Caki2 (cell line): ENCODE results near the gene MYMX. TPM values are rescaled to one million over a fixed set of nuclear protein-coding genes. Genes with fewer than 3 reads are reported as not detected.
"Not testable (repeated sequence)": the region's sequence is repeated elsewhere in the genome, so short reads cannot be mapped to it uniquely, and the experiment has no call there.

Experiments
- DNase-seq: peaks from one replicate; pipeline ENCODE4 v3.0.0-alpha.2; 2015; ENCODE audit warnings: low read depth
- in situ Hi-C: cut with HindIII; loops from 2 replicates; pipeline ENCODE4 v1.10.0; 2016; ENCODE audit warnings: low sequenced_read_pairs, low pct_unique_long_range_greater_than_20kb, mixed read lengths
- total RNA-seq: library from RNA; depleted of rRNA; stranded (reverse); fragments of >200 nt; shearing (Covaris generic); gene quantifications from 2 replicates; pipeline ENCODE4 v1.2.3, GENCODE V29; 2014; ENCODE audit warnings: low replicate concordance

Gene MYMX
- total RNA-seq, 1 experiment from 2014 or later = not detected

DNA sequence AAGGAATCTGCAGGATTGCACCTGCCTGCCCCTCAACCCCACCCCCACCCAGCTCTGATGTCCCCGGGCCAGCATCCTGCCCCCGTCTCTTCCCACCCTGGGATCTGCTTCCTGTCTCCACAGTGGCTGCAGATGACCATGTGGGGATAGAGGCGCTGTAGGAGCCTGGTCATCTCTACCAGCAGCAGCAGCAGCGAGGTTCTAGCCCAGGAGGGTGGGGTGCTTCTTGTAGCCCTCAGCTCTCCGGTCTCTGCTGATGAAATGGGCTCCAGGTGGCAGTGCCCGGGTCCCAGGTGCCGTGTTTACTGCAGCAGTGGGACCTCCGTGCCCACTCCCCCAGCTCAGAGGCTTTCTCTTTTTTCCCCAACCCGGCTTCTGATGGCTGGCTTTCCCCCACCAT, 32.9 kb upstream of the MYMX start:
- in situ Hi-C loops = no loop called here
- DNase-seq = no peak

DNA sequence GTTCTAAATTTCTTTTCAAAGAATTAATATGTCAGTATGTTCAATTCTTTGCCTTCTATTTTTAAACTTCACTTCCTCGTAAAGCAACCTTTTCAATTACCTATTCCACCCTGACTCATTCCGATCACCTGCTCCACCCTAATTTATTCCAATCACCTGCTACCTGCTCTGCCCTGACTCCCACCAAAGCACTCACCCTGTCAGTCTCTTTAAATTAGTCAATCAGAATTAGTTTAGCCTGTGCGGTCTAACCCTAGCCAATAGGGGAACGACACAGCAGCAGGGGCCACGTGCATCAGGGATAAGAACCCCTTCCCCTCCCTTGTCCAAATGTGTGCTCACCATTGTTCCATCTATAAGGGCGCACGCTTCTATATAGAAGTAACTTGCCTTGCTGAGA, 31.4 kb upstream of the MYMX start:
- DNase-seq, in situ Hi-C loops: not testable (repeated sequence)

DNA sequence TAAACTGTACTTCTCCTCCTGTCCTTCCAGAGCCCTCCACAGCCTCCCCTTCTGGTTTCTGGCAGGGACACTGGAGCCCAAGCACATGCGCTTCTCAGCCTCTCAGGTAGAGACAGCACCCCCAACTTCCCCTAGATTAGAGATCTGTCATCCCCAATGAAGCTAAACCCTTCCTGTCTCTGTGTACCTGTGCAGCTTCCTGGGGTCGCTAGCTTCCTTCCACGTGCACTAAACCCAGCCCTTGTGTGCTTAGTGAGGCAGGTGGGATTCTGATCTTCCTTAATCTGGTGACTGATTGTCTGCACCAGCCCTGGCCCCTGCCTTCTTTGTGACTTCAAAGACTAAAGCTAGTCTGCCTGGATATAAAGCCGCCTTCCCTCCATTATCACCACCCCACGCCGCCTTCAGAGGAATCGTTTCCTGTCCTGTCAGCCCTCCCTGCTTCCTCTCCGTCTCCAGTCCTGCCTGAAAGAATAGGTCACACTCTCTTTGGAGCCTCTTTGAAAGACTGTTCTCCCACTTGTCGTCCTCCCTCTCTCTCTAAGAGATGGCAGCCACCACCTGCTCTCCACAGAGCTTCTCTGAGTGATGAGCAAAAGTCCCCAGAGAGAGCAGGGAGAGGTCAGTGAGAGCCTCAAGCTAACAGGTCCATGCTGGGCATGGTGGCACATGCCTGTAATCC, 30.6 kb upstream of the MYMX start:
- DNase-seq = no peak
- in situ Hi-C loops = no loop called here

DNA sequence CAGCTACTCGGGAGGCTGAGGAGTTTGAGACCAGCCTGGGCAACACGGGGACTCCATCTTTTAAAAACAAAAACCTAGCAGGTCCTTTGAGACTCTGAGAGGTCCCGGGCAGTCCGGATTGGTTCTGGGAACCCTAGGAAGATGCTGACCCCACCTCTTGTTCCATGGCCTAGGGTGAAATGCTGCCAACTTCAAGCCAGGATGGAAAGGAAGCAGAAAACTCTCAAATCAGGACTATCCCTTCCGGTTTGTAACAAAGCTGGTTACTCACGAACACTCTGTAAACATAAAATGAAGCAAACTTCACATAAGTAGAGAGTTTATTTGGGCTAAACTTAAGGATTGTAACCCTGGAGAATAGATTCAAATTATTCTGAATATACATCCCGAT, 30.1 kb upstream of the MYMX start:
- DNase-seq = no peak
- in situ Hi-C loops = no loop called here

DNA sequence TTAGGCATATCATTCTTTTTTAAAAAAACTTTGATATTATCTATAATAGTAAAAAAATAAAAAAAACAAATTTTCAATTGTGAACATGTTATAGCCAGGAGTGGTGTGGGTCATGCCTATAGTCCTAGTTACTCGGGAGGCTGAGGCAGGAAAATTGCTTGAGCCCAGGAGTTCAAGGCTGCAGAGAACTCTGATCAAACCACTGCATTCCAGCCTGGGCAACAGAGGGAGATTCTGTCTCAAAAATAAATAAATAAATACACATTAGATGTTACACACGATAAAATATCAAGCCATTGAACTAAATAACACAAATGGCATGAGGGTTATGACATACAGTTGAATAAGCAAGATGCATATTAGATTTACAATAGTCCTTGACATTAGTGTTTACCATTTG, 27.9 kb upstream of the MYMX start:
- DNase-seq = no peak
- in situ Hi-C loops = no loop called here

DNA sequence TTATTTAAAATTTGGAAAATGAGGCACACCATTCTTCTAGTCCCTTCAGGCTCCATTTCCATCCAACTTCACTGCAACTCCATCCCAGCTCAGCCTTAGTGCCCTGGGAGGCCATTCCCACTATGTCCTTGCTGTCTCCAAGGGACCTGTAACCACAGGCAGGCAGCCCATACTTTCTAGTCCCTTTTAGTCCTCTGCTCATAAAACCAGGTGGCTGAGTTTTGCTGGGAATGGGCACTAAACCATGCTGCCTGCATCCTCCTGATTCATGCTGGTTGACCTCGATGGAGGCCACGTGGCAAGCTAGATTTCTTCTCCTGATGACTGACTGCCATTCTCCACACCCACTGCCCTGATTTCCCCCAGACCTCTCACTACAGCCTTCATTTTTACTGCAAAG, 27.5 kb upstream of the MYMX start:
- in situ Hi-C loops = no loop called here
- no peak for DNase-seq

DNA sequence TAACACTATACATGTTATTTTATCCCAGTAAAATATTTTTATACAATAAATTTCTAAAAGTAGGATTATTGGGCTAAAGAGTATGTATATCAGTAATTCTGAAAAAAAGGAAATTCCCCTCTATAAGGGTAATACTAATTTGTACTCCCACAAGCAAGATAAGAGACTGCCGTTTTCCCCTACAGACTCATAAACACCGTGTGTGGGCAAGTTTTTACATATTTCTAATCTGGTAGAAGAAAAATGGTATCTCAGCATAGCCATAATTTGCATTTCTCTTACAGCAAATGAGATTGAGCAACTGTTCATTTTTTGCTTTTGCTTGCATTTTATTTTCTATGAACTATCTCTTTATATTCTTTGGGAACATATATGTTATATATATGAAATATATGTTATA, 26.0 kb upstream of the MYMX start:
- no peak for DNase-seq
- in situ Hi-C loops = no loop called here

DNA sequence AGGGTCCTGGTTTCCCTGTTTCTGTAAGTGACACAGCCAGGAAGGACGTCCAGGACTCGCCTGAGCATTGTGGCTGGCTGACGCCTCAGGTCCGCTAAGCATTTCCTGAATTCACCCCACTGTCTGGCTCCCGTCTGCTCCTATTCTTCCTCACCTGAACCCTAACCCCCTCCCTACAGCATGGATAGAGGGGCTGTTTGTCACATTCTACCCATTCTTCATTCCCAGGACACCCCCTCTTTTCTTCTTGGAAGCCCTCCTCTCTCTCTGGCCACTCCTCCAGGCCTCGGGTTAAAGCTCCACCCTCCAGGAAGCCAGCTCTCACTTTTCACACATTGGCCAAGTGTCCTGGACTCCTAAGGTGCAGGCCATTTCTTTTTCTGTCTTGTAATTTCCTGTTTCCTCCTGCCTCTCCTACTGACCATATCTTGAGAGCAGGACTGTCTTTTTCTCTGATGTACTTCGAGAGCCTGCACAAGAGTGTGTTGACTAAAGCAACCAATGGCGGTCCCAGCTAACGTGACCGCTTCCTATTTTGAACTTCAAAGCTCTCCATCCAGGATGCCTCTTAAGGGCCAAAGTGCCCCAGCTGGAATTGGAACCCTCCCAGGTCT, 24.2 kb upstream of the MYMX start:
- DNase-seq = no peak
- in situ Hi-C loops = no loop called here

DNA sequence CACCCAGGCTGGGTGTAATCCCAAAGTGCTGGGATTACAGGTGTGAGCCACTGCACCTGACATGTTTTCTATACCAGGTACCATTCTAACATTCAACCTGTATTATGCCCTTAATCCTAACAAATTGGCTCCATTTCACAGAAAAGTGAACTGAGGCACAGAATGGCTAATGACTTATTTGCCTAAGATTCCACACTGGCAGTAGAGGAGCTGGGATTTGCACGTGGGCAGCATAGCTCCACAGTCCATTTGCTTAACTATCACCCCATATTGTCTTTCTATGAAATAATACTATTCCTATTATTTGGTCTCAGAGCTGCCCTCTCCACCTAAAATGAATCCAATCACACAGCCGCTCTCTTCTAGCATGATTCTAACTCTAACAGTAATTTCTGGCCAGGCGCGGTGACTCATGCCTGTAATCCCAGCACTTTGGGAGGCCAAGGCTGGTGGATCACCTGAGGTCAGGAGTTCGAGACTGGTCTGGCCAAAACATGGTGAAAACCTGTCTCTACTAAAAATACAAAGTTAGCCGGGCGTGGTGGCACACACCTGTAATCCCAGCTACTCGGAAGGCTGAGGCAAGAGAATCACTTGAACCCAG, 23.3 kb upstream of the MYMX start:
- in situ Hi-C loops = no loop called here
- no peak for DNase-seq

DNA sequence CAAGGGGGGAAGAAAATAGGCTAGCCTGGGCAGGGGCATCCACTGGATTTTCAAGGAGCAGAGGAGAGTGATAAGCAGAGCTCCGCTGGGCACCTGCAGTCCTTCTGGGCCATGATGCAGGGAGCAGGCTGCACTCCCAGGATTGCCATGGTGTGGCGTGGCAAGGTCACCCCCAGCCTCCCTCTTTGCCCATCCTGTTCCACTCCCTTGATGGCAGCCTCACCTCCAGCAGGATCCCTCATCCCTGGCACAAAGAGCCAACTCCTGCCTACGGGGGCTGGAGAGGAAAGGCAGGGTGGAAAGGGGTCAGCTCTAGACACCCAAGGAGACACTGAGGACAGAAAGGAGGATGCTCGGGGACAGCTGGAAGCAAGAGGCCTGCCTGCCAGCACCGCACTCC, 22.4 kb upstream of the MYMX start:
- in situ Hi-C loops = no loop called here
- DNase-seq = no peak

DNA sequence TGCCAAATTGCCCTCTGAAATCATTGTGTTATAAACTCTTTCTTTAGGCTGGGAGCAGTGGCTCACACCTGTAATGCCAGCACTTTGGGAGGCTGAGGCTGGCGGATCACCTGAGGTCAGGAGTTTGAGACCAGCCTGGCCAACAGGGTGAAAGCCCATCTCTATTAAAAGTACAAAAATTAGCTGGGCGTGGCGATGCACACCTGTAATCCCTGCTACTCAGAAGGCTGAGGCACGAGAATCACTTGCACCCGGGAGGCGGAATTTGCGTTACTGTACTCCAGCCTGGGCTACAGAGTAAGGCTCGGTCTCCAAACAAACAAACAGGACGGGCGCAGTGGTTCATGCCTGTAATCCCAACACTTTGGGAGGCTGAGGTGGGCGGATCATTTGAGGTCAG, 20.4 kb upstream of the MYMX start:
- DNase-seq, in situ Hi-C loops: not testable (repeated sequence)

DNA sequence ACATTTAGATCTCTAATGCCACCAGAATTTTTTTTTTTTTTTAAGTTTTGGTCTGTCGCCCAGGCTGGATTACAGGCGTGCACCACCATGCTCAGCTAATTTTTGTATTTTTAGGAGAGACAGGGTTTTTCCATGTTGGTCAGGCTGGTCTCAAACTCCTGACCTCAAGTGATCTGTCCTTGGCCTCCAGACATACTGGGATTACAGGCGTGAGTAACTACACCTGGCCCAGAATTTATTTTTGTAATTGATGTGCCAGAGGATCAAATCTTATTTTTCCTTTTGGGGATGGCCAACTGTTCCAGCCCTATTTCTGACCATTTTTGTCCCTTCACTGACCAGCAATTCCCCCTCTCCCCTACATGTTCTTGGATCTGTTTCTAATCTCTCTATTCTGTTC, 18.0 kb upstream of the MYMX start:
- in situ Hi-C loops = no loop called here

DNA sequence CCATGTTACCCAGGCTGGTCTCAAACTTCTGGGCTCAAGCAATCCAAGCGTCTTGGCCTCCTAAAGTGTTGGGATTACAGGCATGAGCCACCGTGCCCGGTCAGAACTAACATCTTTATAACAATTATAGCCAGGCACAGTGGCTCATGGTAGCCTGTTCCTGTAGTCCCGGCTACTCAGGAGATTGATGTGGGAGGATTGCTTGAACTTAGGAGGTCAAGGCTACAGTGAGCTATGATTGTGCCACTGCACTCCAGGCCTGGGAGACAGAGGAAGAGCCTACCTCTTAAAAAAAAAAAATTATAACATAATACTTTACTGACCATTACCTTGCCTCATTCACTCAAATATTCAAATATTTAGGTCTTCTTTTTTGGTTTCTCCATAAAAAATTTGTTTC, 16.8 kb upstream of the MYMX start:
- in situ Hi-C loops = no loop called here
- DNase-seq = no peak

More for the DNA sequence above, 18.0 kb upstream of the MYMX start:
- DNase-seq = no peak

DNA sequence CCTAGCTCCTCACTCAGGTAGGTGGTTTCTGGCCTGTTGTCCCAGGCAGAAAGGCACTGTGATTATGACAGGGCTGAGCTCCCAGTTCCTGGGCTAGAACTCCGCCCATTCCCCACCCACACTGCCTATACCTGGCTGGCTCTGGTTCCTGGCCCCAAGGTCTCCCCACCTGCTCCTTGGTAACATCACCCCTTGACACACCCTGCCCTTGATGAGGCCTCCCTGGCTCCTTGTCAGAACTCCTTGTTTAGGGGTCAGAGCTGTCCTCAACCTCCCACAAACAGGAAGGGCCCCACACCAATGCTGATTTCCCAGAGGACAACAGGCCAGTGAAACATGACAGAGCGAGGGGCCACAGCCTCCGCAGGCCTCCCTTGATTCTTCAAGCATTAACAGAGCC, 15.5 kb upstream of the MYMX start:
- DNase-seq = no peak
- in situ Hi-C loops = no loop called here

DNA sequence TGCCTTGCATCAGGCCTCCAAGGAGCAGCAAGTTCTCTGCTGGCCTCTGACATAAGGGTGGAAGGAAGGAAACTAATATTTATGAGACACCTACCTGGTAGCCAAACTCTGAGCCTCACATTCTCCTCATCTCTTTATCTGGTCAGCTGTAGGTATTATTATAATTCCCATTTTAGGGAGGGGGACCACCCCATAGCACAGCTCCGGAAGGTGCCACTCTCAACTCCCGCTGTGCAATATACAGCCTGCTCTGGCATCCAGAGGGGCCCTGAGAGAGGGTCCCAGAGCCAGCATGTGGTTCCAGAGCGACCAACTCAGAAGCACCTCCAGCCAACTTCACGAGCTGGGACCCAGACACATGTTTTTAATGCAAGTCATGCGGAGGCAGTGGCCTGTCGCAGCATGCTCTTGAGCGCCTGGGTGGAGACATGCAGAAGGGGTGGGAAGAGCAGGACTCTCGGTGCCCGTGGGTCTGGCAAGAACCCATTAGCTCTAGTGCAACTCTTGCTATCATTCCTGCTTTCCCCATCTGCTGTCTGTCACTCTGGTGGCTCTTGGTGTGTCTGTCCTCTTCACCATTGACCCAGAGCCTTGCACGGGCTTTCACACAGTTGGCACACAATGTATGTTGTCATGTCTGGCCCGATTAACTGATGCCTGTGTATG, 15.0 kb upstream of the MYMX start:
- in situ Hi-C loops = no loop called here

DNA sequence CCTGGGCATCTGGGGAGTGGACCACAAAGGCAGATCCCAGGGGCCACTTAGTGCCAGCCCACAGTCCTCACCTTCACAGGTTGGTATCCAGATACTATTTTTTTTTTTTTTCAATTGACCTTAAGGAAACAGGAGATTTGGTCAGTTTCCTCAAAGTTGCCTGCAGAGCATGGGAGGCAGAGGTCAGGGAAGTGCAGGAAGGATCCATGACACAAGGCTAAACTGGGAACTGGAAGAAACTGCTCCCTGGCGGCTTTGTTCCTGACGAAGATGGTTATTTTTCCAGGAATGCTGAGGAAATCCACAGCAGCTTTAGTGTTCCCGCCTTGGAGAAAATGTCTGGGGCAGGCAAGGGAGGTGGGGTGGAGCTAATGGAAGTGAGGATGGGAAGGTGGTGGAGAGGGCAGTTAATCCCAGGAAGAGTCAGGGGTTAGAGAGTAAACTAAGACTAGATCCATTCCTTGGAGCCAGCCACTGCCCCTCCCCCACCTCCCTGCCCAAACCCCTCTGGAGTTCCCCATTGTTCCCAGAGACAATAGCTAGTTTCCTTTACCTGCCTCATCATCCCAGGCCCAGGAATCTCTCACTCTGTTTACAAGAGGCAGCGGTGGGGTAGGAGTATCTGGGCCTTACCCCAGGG, 14.3 kb upstream of the MYMX start:
- in situ Hi-C loops = no loop called here
- DNase-seq = no peak

More for the DNA sequence above, 15.0 kb upstream of the MYMX start:
- no peak for DNase-seq

DNA sequence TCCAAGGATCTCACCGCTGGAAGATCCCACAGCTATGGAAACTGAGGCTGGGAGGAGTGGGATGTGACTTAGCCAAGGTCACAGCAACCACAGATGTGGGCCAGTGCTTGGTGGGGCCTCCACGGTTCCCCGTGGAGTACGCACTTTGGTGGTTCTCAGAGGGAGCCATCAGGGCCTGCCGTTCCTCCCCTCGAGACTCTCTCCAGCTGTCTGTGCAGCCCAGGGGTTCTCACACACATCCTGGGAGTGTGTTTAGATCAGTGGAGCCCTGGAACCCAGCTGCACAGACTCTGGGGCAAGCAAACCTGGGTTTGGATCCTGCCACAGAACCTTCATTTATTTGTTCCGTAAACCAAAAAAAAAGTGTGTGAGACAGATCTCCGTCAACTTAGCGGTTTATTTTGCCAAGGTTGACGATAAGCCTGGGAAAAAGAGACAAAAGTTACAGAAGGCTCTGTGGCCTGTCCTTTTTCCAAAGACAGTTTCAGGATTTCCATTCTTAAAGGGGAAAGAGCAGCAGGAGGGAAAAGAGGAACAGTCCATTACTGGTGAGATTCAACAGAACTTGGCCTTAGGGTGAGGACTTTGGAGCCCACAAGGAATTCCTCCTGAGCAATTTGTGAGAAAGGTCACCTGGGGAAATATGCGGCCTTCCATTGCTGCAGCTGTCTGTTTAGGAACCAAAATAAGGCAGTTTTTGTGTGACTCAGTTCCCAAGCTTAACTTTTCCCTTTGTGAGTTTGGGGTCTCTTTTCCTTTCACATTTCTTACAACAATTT, 13.6 kb upstream of the MYMX start:
- in situ Hi-C loops = no loop called here
- no peak for DNase-seq

DNA sequence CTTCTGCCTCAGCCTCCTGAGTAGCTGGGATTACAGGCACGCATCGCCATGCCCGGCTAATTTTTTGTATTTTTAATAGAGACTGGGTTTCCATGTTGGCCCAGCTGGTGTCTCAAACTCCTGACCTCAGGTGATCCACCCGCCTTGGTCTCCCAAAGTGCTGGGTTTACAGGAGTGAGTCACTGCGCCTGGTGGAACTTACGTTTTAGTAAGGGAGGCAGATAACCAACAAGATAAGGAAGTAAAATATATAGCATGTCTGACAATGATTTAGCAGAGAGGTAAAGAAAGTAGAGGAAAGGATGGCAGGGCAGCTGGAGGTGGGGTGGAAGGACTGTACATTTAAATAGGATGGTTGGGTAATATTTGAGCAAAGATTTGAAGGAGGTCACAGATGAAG, 12.8 kb upstream of the MYMX start:
- DNase-seq = no peak
- in situ Hi-C loops = no loop called here
